IMR-90 (cell line): ENCODE measurements around the gene DNAJC6. TPM values are rescaled to one million over a fixed set of nuclear protein-coding genes. Genes with fewer than 3 reads are reported as not detected.

ENCODE experiments used
- ATAC-seq: fragments of 200-7000 bp; cut with Tn5 transposase; 2 replicates; pipeline ENCODE4 v1.9.1; 2020; ENCODE audit warnings: low read depth, mild to moderate bottlenecking, moderate library complexity
- BruUV-seq: library from RNA; stranded (reverse); fragments of 400-500 nt; replicated peaks from 2 replicates; lab custom pipeline; 2021; lab: Mats Ljungman, UMichigan
- CTCF ChIA-PET: fragments of 300-600 bp; formaldehyde crosslinking; extraction: SDS; loops from one replicate; lab custom pipeline; 2021; ENCODE audit warnings: antibody characterized with exemption; lab: Yijun Ruan, JAX
- POLR2A ChIA-PET: fragments of 300-600 bp; sonication (Branson Sonifier 250); formaldehyde crosslinking; loops from one replicate; lab custom pipeline; 2022; ENCODE audit warnings: antibody characterized with exemption; ENCODE audit not compliant: unreplicated experiment; lab: Charles Lee
- DNase-seq: peaks from one replicate; pipeline ENCODE4 v3.0.0; 2013
- H2AFZ ChIP-seq: replicated peaks from 2 replicates; pipeline ENCODE3; 2013; ENCODE audit warnings: low read length, mild to moderate bottlenecking; ENCODE audit not compliant: poor library complexity
- H2AK5ac ChIP-seq: 2 replicates; pipeline ENCODE4 v1.6.1; 2013; ENCODE audit warnings: low read depth, low read length, inconsistent platforms
- H2AK9ac ChIP-seq: replicated peaks from 2 replicates; pipeline ENCODE3; 2013; ENCODE audit warnings: mild to moderate bottlenecking, low read depth, low read length, moderate library complexity; ENCODE audit not compliant: poor library complexity
- H2BK120ac ChIP-seq: 2 replicates; pipeline ENCODE4 v1.6.1; 2013; ENCODE audit warnings: low read depth, low read length, inconsistent platforms
- H2BK15ac ChIP-seq: 3 replicates; pipeline ENCODE4 v1.6.1; 2013; ENCODE audit warnings: low read depth, low read length, inconsistent platforms
- H2BK20ac ChIP-seq: 2 replicates; pipeline ENCODE4 v1.6.1; 2013; ENCODE audit warnings: low read depth, mild to moderate bottlenecking, inconsistent platforms, low read length, moderate library complexity
- H2BK5ac ChIP-seq: 2 replicates; pipeline ENCODE4 v1.6.1; 2013; ENCODE audit warnings: mild to moderate bottlenecking, low read depth, low read length, inconsistent platforms; ENCODE audit not compliant: poor library complexity, severe bottlenecking
- H3K14ac ChIP-seq: replicated peaks from 2 replicates; pipeline ENCODE4 v1.6.1; 2013; ENCODE audit warnings: low read depth, low read length, inconsistent platforms
- H3K18ac ChIP-seq: 2 replicates; pipeline ENCODE4 v1.6.1; 2013; ENCODE audit warnings: low read depth, low read length, control low read depth
- H3K23ac ChIP-seq: 2 replicates; pipeline ENCODE4 v1.6.1; 2013; ENCODE audit warnings: low read depth, low read length, inconsistent platforms
- H3K27ac ChIP-seq: 2 replicates; pipeline ENCODE4 v1.5.1; 2013; ENCODE audit warnings: mild to moderate bottlenecking, control low read depth, low read length; ENCODE audit not compliant: insufficient read depth
- H3K27me3 ChIP-seq: 2 replicates; pipeline ENCODE4 v1.6.1; 2013; ENCODE audit warnings: low read length; ENCODE audit not compliant: control insufficient read depth, insufficient read depth
- H3K36me3 ChIP-seq: 2 replicates; pipeline ENCODE4 v1.6.1; 2013; ENCODE audit warnings: low read length, mixed read lengths; ENCODE audit not compliant: control insufficient read depth, insufficient read depth
- H3K4ac ChIP-seq: 2 replicates; pipeline ENCODE4 v1.6.1; 2013; ENCODE audit warnings: low read depth, low read length, inconsistent platforms
- H3K4me1 ChIP-seq: 2 replicates; pipeline ENCODE4 v1.6.1; 2013; ENCODE audit warnings: low read length, mixed read lengths; ENCODE audit not compliant: control insufficient read depth, insufficient read depth
- H3K4me2 ChIP-seq: 2 replicates; pipeline ENCODE4 v1.6.1; 2013; ENCODE audit warnings: low read depth, mild to moderate bottlenecking, control low read depth, low read length, moderate library complexity
- H3K4me3 ChIP-seq: 2 replicates; pipeline ENCODE4 v1.5.1; 2013; ENCODE audit warnings: low read depth, mild to moderate bottlenecking, control low read depth, low read length, moderate library complexity; ENCODE audit not compliant: insufficient read depth
- H3K56ac ChIP-seq: 2 replicates; pipeline ENCODE4 v1.6.1; 2013; ENCODE audit warnings: low read length, inconsistent platforms; ENCODE audit not compliant: insufficient read depth; ENCODE audit errors: extremely low read depth
- H3K79me1 ChIP-seq, 2 experiments: 2 replicates each; pipeline ENCODE4 v1.6.1; 2013; ENCODE audit warnings: low read length in 2 of 2, inconsistent platforms in 1 of 2, low read depth in 1 of 2
- H3K9ac ChIP-seq: 2 replicates; pipeline ENCODE4 v1.6.1; 2013; ENCODE audit warnings: low read depth, low read length, control low read depth
- H3K9me1 ChIP-seq: 2 replicates; pipeline ENCODE4 v1.6.1; 2013; ENCODE audit warnings: low read length, inconsistent platforms; ENCODE audit not compliant: insufficient read depth
- H3K9me3 ChIP-seq: 2 replicates; pipeline ENCODE4 v1.6.1; 2013; ENCODE audit warnings: low read length; ENCODE audit not compliant: control insufficient read depth, insufficient read depth
- H4K20me1 ChIP-seq: 2 replicates; pipeline ENCODE4 v1.6.1; 2013; ENCODE audit warnings: low read length, inconsistent platforms; ENCODE audit not compliant: insufficient read depth
- H4K5ac ChIP-seq: 2 replicates; pipeline ENCODE4 v1.6.1; 2013; ENCODE audit warnings: mild to moderate bottlenecking, low read depth, low read length, control low read depth
- H4K8ac ChIP-seq, 2 experiments: 2 replicates each; pipeline ENCODE4 v1.6.1; 2013; ENCODE audit warnings: low read depth in 2 of 2, low read length in 2 of 2, control low read depth in 1 of 2, inconsistent platforms in 1 of 2
- H4K91ac ChIP-seq: 2 replicates; pipeline ENCODE4 v1.6.1; 2013; ENCODE audit warnings: low read depth, low read length, inconsistent platforms; ENCODE audit not compliant: insufficient read depth
- NFE2L2 ChIP-seq: fragments of 150-350 bp; IDR thresholded peaks from 2 replicates; pipeline ENCODE4 v1.6.1; 2016; ENCODE audit warnings: low read depth, mild to moderate bottlenecking, low read length
- POLR2A ChIP-seq: IDR thresholded peaks from 2 replicates; pipeline ENCODE4 v1.6.1; 2012; ENCODE audit warnings: mild to moderate bottlenecking, low read depth, low read length
- RAD21 ChIP-seq: IDR thresholded peaks from 2 replicates; pipeline ENCODE4 v1.6.1; 2012; ENCODE audit warnings: low read length, improper control_type of control experiment
- RCOR1 ChIP-seq: IDR thresholded peaks from 2 replicates; pipeline ENCODE4 v1.6.1; 2012; ENCODE audit warnings: mild to moderate bottlenecking, low read length, improper control_type of control experiment; ENCODE audit not compliant: insufficient replicate concordance
- SMC3 ChIP-seq: fragments of 150-350 bp; IDR thresholded peaks from 2 replicates; pipeline ENCODE4 v1.6.1; 2016; ENCODE audit warnings: low read depth, mild to moderate bottlenecking, antibody characterized with exemption, low read length, moderate library complexity
- WGBS, 2 experiments: methylation state at CpG; one replicate each; pipeline versions ENCODE4 v1.1.5 to v1.1.7; 2013; ENCODE audit warnings: missing lambda C conversion rate in 2 of 2; ENCODE audit not compliant: insufficient read length in 1 of 2; ENCODE audit errors: extremely low coverage in 2 of 2; 5-methylcytosine and 5-hydroxymethylcytosine counted together
- dilution Hi-C: fragments of 300-500 bp; cut with HindIII; formaldehyde crosslinking; loops from one replicate; pipeline ENCODE4 v1.14.3; 2018; ENCODE audit warnings: low sequenced_read_pairs; ENCODE audit not compliant: unreplicated experiment
- in situ Hi-C: fragments of 300-500 bp; cut with MboI; formaldehyde crosslinking; loops from 3 replicates; pipeline ENCODE4 v1.14.3; 2019; ENCODE audit warnings: low sequenced_read_pairs, inconsistent platforms, mixed read lengths
- intact Hi-C: fragments of 100-400 bp; cut with micrococcal nuclease; formaldehyde crosslinking; loops from 2 replicates; pipeline ENCODE4 v1.10.0; 2022
- polyA plus RNA-seq, 3 experiments: library from polyadenylated mRNA; depleted of rRNA; stranded (reverse); fragments of >200 nt; gene quantifications; 2 replicates each; pipeline ENCODE4 v1.2.3, GENCODE V29; 2012; ENCODE audit warnings: low replicate concordance in 1 of 3
- total RNA-seq: library from RNA; depleted of rRNA; stranded (reverse); fragments of >200 nt; gene quantifications from 2 replicates; pipeline ENCODE4 v1.2.3, GENCODE V29; 2012
- TF ChIP-seq, protein P1 (sequence below): conservative IDR thresholded peaks from 2 replicates; pipeline ENCODE4 v1.5.1; 2012; ENCODE audit warnings: mild to moderate bottlenecking, low read depth, low read length, improper control_type of control experiment
- TF ChIP-seq, protein P2 (sequence below): fragments of 150-350 bp; IDR thresholded peaks from 2 replicates; pipeline ENCODE4 v1.6.1; 2017; ENCODE audit warnings: mild to moderate bottlenecking, antibody characterized with exemption, low read length, low read depth

The DNAJC6 gene
- total and polyA plus RNA-seq, 2 of the 4 experiments (the other 2 are of a cell fraction) = 0.05 to 0.18 TPM

DNA sequence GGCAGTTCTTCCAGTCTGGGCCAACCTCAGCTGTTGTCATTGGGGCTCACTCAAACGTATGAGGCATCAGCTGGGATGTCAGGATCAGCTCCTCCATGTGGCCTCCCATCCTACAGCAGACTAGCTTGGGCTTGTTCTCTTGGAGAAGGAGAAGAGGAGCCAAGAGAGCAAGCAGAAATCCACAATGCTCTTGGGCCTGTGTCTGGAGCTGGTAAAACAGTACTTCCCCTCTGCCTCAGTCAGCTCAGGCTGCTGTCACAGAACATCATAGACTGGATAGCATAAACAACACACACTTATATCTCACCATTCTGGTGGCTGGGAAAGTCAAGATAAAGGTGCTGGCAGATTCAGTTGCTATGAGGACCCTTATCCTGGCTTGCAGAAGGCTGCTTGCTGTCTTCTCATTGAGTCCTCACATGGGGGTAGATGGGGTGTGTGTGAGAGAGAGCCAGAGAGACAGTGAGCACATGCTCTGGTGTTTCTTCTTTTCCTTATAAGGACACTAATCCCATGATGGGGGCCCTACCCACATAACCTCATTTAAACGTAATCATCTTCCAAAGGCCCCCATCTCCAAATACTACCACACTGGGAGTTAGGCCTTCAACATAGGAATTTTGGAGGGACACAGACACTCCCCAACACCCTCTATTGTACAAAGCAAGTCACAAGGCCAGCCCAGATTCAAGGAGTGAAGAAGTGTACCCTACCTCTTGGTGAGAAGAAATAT is 16.3 kb upstream of the DNAJC6 start:
- Histone ChIP-seq H4K5ac (no peak overlapping the region), H3K23ac (no peak overlapping the region), H4K91ac (no peak overlapping the region), H3K4ac (no peak overlapping the region), H2AK5ac (no peak overlapping the region), H3K18ac (no peak overlapping the region), H4K20me1 (no peaks in the 10 kb centered on the region), H3K14ac (no peak overlapping the region), H2BK120ac (no peak overlapping the region), H2BK15ac (no peak overlapping the region), H3K27ac (no peak overlapping the region), H2BK20ac (no peak overlapping the region), H4K8ac (no peak overlapping the region), H2AFZ (no peak overlapping the region), H3K36me3 (no peaks in the 10 kb centered on the region), H3K9me1 (no peaks in the 10 kb centered on the region), H3K4me3 (no peak overlapping the region), H3K9ac (no peak overlapping the region), H3K9me3 (no peaks in the 10 kb centered on the region), H2BK5ac (no peak overlapping the region), H3K4me1 (no peaks in the 10 kb centered on the region), H3K4me2 (no peak overlapping the region), H3K27me3 (no peaks in the 10 kb centered on the region), H2AK9ac (no peak overlapping the region), H3K79me1 (no peaks in the 10 kb centered on the region), H3K56ac (no peak overlapping the region)
- intact Hi-C loops (no loop called here), in situ Hi-C loops (no loop called here), dilution Hi-C loops (no loop called here)
- no peak for ATAC-seq
- DNase-seq = no peak
- ChIA-PET POLR2A (no interaction called here), CTCF (no interaction called here)
- WGBS, 2 experiments = no CpG with 5 or more reads among the region's 2 CpGs
- no TSS peak for BruUV-seq
- TF ChIP-seq, protein P1, sequence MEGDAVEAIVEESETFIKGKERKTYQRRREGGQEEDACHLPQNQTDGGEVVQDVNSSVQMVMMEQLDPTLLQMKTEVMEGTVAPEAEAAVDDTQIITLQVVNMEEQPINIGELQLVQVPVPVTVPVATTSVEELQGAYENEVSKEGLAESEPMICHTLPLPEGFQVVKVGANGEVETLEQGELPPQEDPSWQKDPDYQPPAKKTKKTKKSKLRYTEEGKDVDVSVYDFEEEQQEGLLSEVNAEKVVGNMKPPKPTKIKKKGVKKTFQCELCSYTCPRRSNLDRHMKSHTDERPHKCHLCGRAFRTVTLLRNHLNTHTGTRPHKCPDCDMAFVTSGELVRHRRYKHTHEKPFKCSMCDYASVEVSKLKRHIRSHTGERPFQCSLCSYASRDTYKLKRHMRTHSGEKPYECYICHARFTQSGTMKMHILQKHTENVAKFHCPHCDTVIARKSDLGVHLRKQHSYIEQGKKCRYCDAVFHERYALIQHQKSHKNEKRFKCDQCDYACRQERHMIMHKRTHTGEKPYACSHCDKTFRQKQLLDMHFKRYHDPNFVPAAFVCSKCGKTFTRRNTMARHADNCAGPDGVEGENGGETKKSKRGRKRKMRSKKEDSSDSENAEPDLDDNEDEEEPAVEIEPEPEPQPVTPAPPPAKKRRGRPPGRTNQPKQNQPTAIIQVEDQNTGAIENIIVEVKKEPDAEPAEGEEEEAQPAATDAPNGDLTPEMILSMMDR = no peak
- no peak for TF ChIP-seq SMC3
- TF ChIP-seq, protein P2, sequence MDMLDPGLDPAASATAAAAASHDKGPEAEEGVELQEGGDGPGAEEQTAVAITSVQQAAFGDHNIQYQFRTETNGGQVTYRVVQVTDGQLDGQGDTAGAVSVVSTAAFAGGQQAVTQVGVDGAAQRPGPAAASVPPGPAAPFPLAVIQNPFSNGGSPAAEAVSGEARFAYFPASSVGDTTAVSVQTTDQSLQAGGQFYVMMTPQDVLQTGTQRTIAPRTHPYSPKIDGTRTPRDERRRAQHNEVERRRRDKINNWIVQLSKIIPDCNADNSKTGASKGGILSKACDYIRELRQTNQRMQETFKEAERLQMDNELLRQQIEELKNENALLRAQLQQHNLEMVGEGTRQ = no peak
- no peak for TF ChIP-seq RCOR1
- no peak for TF ChIP-seq RAD21
- no peak for TF ChIP-seq POLR2A
- no peak for TF ChIP-seq NFE2L2
